Caco-2 (cell line): ENCODE results near the gene C1orf105. TPM values are rescaled to one million over a fixed set of nuclear protein-coding genes. Genes with fewer than 3 reads are reported as not detected.
"Not testable (repeated sequence)": the region's sequence is repeated elsewhere in the genome, so short reads cannot be mapped to it uniquely, and the experiment has no call there.

Experiments used
- Bru-seq: library from RNA; stranded (reverse); fragments of 400-500 nt; gene quantifications from one replicate; lab custom pipeline; 2021; lab: Mats Ljungman, UMichigan
- BruChase-seq, 2 experiments: library from RNA; stranded (reverse); fragments of 400-500 nt; gene quantifications; one replicate each; lab custom pipeline; 2021; lab: Mats Ljungman, UMichigan
- BruUV-seq: library from RNA; stranded (reverse); fragments of 400-500 nt; replicated peaks from 2 replicates; lab custom pipeline; 2021; lab: Mats Ljungman, UMichigan
- CTCF ChIA-PET: fragments of 300-600 bp; sonication (Branson Sonifier 250); formaldehyde crosslinking; loops from one replicate; lab custom pipeline; 2022; ENCODE audit warnings: antibody characterized with exemption; lab: Charles Lee
- POLR2A ChIA-PET: fragments of 300-600 bp; sonication (Branson Sonifier 250); formaldehyde crosslinking; loops from one replicate; lab custom pipeline; 2022; ENCODE audit warnings: antibody characterized with exemption; lab: Charles Lee
- DNase-seq, 2 experiments: peaks; one replicate each; pipeline versions ENCODE4 v3.0.0 to v3.0.0-alpha.2; 2020 to 2022
- H3K27me3 ChIP-seq: replicated peaks from 2 replicates; pipeline ENCODE4 v1.6.0; 2011; ENCODE audit warnings: low read length; ENCODE audit not compliant: control insufficient read depth, insufficient read depth
- H3K36me3 ChIP-seq: 2 replicates; pipeline ENCODE4 v1.5.1; 2011; ENCODE audit warnings: low read length; ENCODE audit not compliant: control insufficient read depth, insufficient read depth
- H3K4me1 ChIP-seq: fragments of 250-450 bp; sonication (Bioruptor Pico); 2 replicates; pipeline ENCODE4 v1.5.1; 2020; ENCODE audit warnings: mild to moderate bottlenecking
- H3K4me3 ChIP-seq: 2 replicates; pipeline ENCODE4 v1.5.1; 2011; ENCODE audit warnings: low read depth, mild to moderate bottlenecking, control low read depth, low read length
- H3K9me3 ChIP-seq: fragments of 250-450 bp; sonication (Bioruptor Pico); 2 replicates; pipeline ENCODE4 v1.5.1; 2020; ENCODE audit warnings: mild to moderate bottlenecking, moderate library complexity
- H3K27ac Mint-ChIP-seq: one replicate; pipeline ENCODE4 v1.8.0; 2022; ENCODE audit warnings: mixed read lengths; ENCODE audit not compliant: unreplicated experiment
- H3K27me3 Mint-ChIP-seq: one replicate; pipeline ENCODE4 v1.8.0; 2022; ENCODE audit warnings: mixed read lengths; ENCODE audit not compliant: insufficient read depth, unreplicated experiment
- H3K36me3 Mint-ChIP-seq: one replicate; pipeline ENCODE4 v1.8.0; 2022; ENCODE audit warnings: mild to moderate bottlenecking, mixed read lengths; ENCODE audit not compliant: insufficient read depth, unreplicated experiment
- H3K4me1 Mint-ChIP-seq: one replicate; pipeline ENCODE4 v1.8.0; 2022; ENCODE audit warnings: low read depth, mixed read lengths; ENCODE audit not compliant: unreplicated experiment
- H3K4me3 Mint-ChIP-seq: one replicate; pipeline ENCODE4 v1.8.0; 2022; ENCODE audit warnings: mild to moderate bottlenecking, moderate library complexity, mixed read lengths; ENCODE audit not compliant: unreplicated experiment
- H3K9me3 Mint-ChIP-seq: one replicate; pipeline ENCODE4 v1.8.0; 2022; ENCODE audit warnings: mixed read lengths; ENCODE audit not compliant: unreplicated experiment
- intact Hi-C: fragments of 100-400 bp; cut with micrococcal nuclease; formaldehyde crosslinking; loops from one replicate; pipeline ENCODE4 v1.10.0; 2022; ENCODE audit not compliant: unreplicated experiment
- long read RNA-seq: library from polyadenylated mRNA; stranded (forward); transcript quantifications from one replicate; pipeline ENCODE4 v2.0.0, GENCODE V29; 2022
- total RNA-seq: library from RNA; stranded (reverse); gene quantifications from 2 replicates; pipeline ENCODE4 v1.2.3, GENCODE V29; 2022
- TF ChIP-seq, protein P1 (sequence below), 2 experiments: fragments of 200-600 bp in 1 of 2; IDR thresholded peaks; 1 replicate in 1 of 2; 2 replicates in 1 of 2; pipeline versions ENCODE4 v1.5.1 to v1.8.0; 2011 to 2022; ENCODE audit warnings: antibody characterized with exemption in 1 of 2, control low read depth in 1 of 2, inconsistent platforms in 1 of 2, low read depth in 1 of 2, low read length in 1 of 2, mild to moderate bottlenecking in 1 of 2, moderate library complexity in 1 of 2; ENCODE audit not compliant: insufficient read depth in 1 of 2, severe bottlenecking in 1 of 2, unreplicated experiment in 1 of 2

C1orf105 gene, protein sequence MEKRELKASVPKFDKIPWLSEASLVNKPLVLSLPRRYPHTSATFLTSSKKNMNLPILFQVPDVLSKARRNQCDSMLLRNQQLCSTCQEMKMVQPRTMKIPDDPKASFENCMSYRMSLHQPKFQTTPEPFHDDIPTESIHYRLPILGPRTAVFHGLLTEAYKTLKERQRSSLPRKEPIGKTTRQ
- total RNA-seq, result 0.82 and 1.9 TPM in 2 replicates
- Bru-seq, nascent RNA, result percentile 31 among the genes with signal in this experiment
- BruChase-seq, experiment 1, labeled RNA remaining after a 2-hour chase, result percentile 20 among the genes with signal in this experiment
- BruChase-seq, experiment 2, labeled RNA remaining after a 6-hour chase, result percentile 20 among the genes with signal in this experiment
- long read RNA-seq, partial matches to known transcripts, result 0 of 2 reads
- long read RNA-seq, other reads (novel, unspliced or antisense), result 1 of 2 reads

DNA sequence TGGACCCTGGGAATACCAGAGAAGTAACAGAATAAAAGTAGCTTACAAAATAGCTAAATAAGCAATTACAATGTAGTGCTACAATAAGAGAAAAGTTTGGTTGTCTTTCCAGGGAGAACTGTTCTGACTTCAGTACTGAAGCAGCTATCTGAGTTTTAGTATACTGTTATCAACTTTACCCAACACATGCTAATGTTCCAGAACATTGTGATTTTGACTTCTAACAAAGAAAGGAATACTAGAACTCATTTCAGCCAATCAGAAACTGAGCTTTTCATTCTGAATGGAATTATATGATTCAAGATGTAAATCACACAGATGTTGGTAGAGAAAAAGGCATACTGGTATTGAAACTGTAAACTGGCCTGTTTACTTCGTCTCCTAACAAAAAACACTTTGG, at the start of gene C1orf105:
Gene C1orf105, plus strand, starts transcription at position 301 of the 400 bp plus-strand sequence. CDS start 201 bp downstream, outside the sequence.
- no peaks in the 10 kb centered on the region for H3K9me3 ChIP-seq
- Mint-ChIP-seq H3K36me3 (no peaks in the 10 kb centered on the region), H3K27me3 (no peaks in the 10 kb centered on the region), H3K9me3 (no peaks in the 10 kb centered on the region), H3K27ac (no peak within 1 kb of the TSS), H3K4me1 (peaks cover 8% of the 10 kb centered on the region), H3K4me3 (no peak within 1 kb of the TSS)
- no peaks in the 10 kb centered on the region for H3K27me3 ChIP-seq
- POLR2A ChIA-PET, result no interaction called here
- no peak for DNase-seq
- CTCF ChIA-PET, result no interaction called here
- no peaks in the 10 kb centered on the region for H3K36me3 ChIP-seq
- intact Hi-C loops, result no loop called here
- TF ChIP-seq, protein P1, sequence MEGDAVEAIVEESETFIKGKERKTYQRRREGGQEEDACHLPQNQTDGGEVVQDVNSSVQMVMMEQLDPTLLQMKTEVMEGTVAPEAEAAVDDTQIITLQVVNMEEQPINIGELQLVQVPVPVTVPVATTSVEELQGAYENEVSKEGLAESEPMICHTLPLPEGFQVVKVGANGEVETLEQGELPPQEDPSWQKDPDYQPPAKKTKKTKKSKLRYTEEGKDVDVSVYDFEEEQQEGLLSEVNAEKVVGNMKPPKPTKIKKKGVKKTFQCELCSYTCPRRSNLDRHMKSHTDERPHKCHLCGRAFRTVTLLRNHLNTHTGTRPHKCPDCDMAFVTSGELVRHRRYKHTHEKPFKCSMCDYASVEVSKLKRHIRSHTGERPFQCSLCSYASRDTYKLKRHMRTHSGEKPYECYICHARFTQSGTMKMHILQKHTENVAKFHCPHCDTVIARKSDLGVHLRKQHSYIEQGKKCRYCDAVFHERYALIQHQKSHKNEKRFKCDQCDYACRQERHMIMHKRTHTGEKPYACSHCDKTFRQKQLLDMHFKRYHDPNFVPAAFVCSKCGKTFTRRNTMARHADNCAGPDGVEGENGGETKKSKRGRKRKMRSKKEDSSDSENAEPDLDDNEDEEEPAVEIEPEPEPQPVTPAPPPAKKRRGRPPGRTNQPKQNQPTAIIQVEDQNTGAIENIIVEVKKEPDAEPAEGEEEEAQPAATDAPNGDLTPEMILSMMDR (IDR thresholded peaks at IDR 0.05; ENCODE audit: insufficient read depth in 1 of 2, low read depth in 1 of 2, low read length in 1 of 2, severe bottlenecking in 1 of 2, unreplicated experiment in 1 of 2), result no peak
- H3K4me3 ChIP-seq, result no peak within 1 kb of the TSS
- no TSS peak for BruUV-seq
- peaks cover 9% of the 10 kb centered on the region; the same call in 1 of the 2 replicates for H3K4me1 ChIP-seq

DNA sequence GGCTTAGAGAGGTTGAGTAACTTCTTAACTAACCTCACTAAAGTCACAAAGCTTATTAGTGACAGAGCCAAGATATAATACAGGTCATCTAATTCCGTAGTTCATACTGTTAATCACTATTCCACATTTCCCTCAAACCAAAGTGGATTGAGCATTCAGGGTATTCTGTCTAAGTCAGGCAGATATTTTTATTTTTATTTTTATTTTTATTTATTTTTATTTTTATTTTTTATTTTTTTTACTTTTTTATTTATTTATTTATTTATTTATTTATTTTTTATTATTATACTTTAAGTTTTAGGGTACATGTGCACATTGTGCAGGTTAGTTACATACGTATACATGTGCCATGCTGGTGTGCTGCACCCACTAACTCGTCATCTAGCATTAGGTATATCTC, 48.8 kb upstream of the C1orf105 start:
- H3K4me3 ChIP-seq, intact Hi-C loops, H3K27me3 Mint-ChIP-seq, H3K27me3 ChIP-seq, H3K4me3 Mint-ChIP-seq, H3K4me1 Mint-ChIP-seq, DNase-seq, H3K36me3 ChIP-seq, H3K27ac Mint-ChIP-seq, H3K36me3 Mint-ChIP-seq, POLR2A ChIA-PET, H3K4me1 ChIP-seq, BruUV-seq, CTCF ChIA-PET: not testable (repeated sequence)
- H3K9me3 ChIP-seq, result peaks cover 10% of the 10 kb centered on the region; the same call in 1 of the 2 replicates
- peaks cover 20% of the 10 kb centered on the region for H3K9me3 Mint-ChIP-seq

DNA sequence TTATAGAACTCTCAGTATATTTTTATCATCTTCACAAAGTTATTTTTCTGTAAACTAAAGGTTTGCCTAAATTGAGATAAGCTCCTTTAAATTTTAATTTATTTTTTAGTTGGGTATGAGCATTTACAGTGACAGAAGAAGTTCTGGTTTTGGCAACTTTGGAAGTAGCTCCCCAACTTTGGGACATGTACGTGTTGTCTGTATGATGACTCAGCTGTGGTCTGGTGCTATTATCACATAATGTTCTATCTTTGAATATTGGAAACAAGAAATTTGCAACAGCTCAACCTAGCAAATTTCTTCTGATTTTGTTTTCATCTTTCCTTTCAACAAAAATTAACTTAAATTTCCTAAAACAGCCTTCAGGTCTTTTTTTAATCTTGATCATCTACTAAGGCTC, 46.6 kb upstream of the C1orf105 start:
- POLR2A ChIA-PET, result no interaction called here

More for the DNA sequence above, 46.6 kb upstream of the C1orf105 start:
- no peaks in the 10 kb centered on the region for H3K27me3 ChIP-seq
- Mint-ChIP-seq H3K4me3 (no peak overlapping the region), H3K9me3 (peaks cover under 1% of the 10 kb centered on the region), H3K4me1 (no peaks in the 10 kb centered on the region), H3K27me3 (no peaks in the 10 kb centered on the region), H3K27ac (no peak overlapping the region), H3K36me3 (no peaks in the 10 kb centered on the region)
- H3K9me3 ChIP-seq, result no peaks in the 10 kb centered on the region
- H3K4me1 ChIP-seq, result no peaks in the 10 kb centered on the region
- intact Hi-C loops, result no loop called here
- TF ChIP-seq, protein P1 (IDR thresholded peaks at IDR 0.05; ENCODE audit: insufficient read depth in 1 of 2, low read depth in 1 of 2, low read length in 1 of 2, severe bottlenecking in 1 of 2, unreplicated experiment in 1 of 2), result no peak
- CTCF ChIA-PET, result no interaction called here
- no peaks in the 10 kb centered on the region for H3K36me3 ChIP-seq
- DNase-seq, result no peak
- BruUV-seq, result no TSS peak
- H3K4me3 ChIP-seq, result no peak overlapping the region
